A673 (cell line): ENCODE measurements around the gene AARS2.

ENCODE experiments used
- CTCF ChIP-seq: fragments of 300-800, 200-600 bp; sonication (generic); conservative IDR thresholded peaks from 2 replicates; pipeline ENCODE4 v1.5.1; 2017; ENCODE audit warnings: low read depth, mild to moderate bottlenecking, antibody characterized with exemption, low read length, moderate library complexity, mixed read lengths
- EZH2 ChIP-seq: fragments of 200-600 bp; sonication (generic); IDR thresholded peaks from 2 replicates; pipeline ENCODE4 v1.6.1; 2017; ENCODE audit warnings: borderline replicate concordance, low read depth, mild to moderate bottlenecking, mixed read lengths, antibody characterized with exemption, low read length; ENCODE audit not compliant: poor library complexity, severe bottlenecking

- TF ChIP-seq CTCF: no peak
- TF ChIP-seq EZH2: no peak
Measured at GRCh38 chr6:44332585-44332984, 19.4 kb upstream of the AARS2 start.
